Urothelium cell line (cell line): ENCODE results near the gene CSNK2A1.
"Not testable (repeated sequence)": the region's sequence is repeated elsewhere in the genome, so short reads cannot be mapped to it uniquely, and the experiment has no call there.

Experiments used
- DNase-seq: peaks from one replicate; pipeline ENCODE4 v3.0.0; 2011; ENCODE audit warnings: low spot score, mixed read lengths
- FAIRE-seq: peaks from 2 replicates; lab custom pipeline; 2011; peaks lifted over from hg19 to GRCh38; lab: Jason Lieb, UNC

CSNK2A1 gene

GRCh38 chr20:461254-462198 lies 82.1 kb downstream of the CSNK2A1 start:
- DNase-seq = peak; percentile 59
- no peak for FAIRE-seq

DNA sequence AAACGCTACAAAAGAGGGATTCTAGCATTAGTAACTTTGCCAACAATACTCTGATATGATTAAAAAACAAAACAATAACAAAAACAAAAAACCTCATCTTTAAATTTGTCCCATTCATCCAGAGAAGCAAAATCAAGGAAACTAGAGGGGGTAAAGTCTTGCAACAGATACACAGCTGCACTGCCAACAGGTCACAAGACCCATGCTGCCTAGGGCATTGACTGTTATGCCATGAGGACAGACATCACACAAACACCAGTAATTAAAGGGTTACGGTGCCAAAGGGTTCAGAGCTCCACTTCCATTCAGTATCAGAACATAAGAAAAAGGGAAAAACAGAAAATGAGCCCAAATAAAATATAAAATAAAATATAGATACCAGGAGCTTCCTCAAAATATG lies 82.9 kb downstream of the CSNK2A1 start:
- FAIRE-seq (no peak), DNase-seq (no peak)

GRCh38 chr20:460180-460579 lies 83.4 kb downstream of the CSNK2A1 start:
- DNase-seq = no peak
- FAIRE-seq = no peak

- DNase-seq (no peak), FAIRE-seq (no peak)
Measured at GRCh38 chr20:458776-459175, 84.8 kb downstream of the CSNK2A1 start.

DNA sequence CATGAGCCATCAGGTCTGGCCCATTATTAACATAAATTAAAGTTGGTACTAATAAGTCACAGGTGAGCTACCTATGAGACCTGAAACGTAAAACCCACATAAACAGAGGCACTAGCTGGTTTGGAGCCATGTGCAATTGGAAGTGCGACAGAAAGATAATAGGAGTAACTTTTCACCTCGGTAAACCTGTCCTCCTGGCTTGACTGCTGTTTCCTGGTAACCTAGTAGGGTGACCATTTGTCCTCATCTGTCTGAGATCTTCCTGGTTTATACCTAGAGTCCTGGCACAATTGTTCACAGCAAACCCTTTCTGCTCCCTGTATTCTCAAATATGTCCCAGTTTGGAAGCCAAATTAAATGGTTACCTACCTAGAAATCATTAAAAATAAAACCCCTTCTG lies 88.6 kb downstream of the CSNK2A1 start:
- FAIRE-seq (no peak), DNase-seq (no peak)

- DNase-seq, FAIRE-seq: not testable (repeated sequence)
Measured at GRCh38 chr20:452021-452420, 91.6 kb downstream of the CSNK2A1 start.

- DNase-seq (no peak), FAIRE-seq (no peak)
Measured at GRCh38 chr20:445514-446336, 97.9 kb downstream of the CSNK2A1 start.

DNA sequence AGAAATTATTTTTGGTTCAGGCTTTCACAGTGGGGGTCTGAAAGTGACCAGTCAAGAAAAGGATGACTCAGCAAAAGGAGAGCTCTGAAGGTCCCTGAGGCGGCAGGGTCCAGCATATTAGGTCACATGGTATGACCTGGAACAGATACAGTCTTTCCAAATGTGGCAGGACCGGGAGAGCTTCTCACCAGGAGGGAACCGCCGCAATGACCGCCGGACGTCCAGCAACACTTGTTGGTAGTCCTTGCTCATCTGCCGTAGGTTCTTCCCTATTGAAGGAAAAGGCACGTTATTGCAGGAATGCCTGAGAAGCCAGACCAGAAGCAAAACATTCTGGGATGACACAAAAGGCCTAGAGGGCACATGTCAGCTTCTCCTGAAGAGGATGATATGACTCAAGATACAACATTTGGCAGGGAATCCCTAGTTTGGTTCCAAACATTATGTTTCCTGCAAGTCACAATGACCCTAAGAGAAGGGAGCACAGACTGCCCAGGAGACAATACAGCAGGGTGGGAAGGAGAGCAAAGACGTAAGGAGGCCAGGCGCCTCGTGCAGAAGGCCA lies 98.6 kb downstream of the CSNK2A1 start:
- DNase-seq (no peak), FAIRE-seq (no peak)

DNA sequence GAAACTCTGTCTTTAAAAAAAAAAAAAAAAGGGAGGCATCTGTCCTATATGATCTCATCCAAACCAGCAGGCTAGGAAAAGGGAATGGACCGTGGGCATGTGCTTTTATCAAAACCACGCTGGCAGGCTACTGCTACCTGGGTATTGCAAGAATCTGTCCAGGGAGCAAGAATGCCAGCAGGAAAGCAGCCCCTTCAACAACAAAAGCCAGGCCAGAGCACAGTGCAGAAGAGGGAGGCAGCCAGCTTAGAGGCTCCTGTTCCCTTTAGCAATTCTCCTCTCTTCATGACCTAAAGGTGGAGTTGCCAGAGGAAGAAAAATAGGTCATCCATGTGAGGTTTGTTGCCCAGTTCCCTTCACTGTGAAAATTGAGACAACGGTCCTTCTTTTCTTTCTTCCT lies 99.5 kb downstream of the CSNK2A1 start:
- no peak for DNase-seq
- no peak for FAIRE-seq

DNA sequence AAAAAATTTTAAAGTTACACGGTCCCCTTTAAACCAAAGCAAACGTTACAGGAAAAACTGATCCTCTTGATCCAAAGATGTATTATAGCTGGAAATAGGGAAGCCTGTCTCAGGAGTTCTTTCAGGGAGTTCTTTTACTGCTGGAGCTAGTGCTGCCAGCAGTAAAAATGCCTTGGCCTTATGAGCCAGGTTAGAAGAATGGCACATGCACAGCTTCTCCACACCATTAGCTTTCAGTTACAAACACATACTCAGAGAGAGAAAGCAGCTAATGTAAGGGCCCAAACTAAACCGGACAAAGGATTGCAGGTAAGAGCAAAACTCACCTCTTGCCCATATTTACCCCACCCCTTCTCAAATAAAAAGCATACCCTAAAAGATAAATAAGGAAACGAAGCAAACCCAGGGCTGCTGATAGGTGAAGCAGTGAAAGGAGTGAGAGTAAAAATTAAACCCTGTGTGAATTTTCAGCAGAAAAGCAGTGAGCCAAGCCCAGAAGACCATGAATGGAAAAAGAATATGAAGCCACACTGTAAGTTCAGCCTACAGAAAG lies 100.3 kb downstream of the CSNK2A1 start:
- FAIRE-seq (no peak), DNase-seq (no peak)

DNA sequence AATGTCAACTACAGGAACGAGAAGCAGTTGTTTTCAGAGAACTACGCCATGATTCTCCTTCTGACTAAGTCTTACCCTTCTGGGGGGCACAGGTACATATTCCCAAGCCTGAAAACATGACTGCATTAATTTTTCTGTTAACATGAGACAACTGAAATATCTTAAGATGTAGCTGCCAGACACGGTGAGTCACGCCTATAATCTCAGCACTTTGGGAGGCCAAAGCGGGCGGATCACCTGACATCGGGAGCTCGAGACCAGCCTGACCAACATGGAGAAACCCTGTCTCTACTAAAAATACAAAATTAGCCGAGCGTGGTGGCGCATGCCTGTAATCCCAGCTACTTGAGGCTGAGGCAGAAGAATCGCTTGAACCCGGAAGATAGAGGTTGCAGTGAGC lies 103.0 kb downstream of the CSNK2A1 start:
- DNase-seq (no peak), FAIRE-seq (no peak)

GRCh38 chr20:440148-440547 lies 103.4 kb downstream of the CSNK2A1 start:
- FAIRE-seq (no peak), DNase-seq (no peak)

DNA sequence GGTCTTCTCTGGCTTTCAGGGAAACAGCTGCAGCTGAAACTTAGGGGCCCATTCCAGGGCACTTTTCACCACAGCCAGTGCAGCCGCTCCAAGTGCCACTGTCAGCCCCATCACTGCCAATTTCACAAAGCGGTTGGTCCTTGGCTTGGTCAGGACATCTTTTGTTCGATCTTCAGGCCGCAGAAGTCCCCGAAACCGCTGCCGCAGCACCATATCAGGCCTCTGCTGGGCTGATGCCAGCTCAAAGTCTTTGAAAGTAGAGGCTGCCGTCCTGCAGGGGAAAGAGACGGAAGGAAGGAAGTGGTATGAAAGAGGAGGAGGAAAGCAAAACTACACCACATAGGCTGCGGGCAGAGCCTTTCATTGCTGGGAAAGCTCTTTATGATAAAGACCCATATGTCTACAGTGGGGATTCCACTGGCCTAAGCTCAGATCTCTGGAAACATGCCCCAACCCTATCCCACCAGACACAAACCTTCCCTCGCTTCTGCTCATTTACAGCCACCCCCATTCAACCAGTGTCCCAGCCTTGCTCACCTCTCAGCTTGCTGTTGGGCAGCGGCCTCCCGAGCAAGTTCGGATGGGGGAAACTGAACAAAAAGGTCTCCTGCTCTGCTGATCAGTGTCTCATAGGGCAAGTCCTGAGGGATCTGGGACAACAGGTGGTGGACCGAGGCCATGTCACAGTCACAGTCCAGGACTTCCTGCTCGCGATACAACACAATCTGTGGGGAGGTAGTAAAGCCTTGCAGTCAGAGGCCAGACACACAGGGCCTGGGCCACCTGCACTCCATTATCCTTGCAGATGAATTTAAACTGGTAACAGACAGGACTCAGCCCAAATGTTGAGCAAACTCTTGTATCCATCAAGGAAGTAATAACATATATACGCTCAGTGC lies 104.8 kb downstream of the CSNK2A1 start:
- DNase-seq (no peak), FAIRE-seq (no peak)

- DNase-seq (no peak), FAIRE-seq (no peak)
Measured at GRCh38 chr20:437787-438486, 105.7 kb downstream of the CSNK2A1 start.

DNA sequence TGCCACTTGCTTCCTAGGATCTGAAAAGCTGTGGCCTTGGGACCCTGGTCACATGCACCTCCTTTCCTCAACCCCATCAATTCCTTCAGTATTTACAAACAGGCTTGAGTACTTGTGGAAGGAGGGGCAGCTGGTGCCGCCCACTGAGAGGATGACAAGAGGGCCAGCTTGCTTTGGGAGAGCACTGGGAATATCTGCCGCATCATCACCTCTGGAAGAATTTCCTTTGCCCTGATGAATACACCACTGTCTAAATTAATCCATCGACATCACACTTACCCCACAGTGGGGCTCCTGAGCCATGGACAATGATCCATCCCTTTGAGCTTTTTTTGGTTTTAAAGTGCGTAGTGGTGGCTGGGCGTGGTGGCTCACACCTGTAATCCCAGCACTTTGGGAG lies 107.1 kb downstream of the CSNK2A1 start:
- no peak for FAIRE-seq
- DNase-seq = no peak

DNA sequence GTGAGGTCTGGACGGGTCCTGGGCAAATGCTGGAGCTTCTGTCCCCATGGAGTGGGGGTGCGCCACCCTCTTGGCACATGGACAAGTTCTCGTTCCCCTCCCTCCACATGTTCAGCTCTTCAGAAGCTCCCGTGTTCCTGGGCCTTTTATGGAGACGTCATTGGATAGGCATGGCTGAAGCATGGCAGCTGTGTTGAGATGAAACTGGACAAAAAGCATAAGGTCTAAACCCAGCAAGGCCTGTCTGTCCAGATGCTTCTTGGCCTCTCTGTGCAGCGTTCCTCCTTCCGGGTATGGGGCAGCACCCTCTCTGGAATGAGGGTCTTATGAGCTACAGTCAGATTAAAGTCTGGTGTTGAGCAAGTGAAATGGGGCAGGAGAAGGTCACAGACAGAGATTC lies 108.0 kb downstream of the CSNK2A1 start:
- FAIRE-seq = no peak
- no peak for DNase-seq

- no peak for DNase-seq
- FAIRE-seq = no peak
Measured at GRCh38 chr20:434661-435419, 108.8 kb downstream of the CSNK2A1 start.

- DNase-seq = no peak
- no peak for FAIRE-seq
Measured at GRCh38 chr20:434221-434620, 109.4 kb downstream of the CSNK2A1 start.
